Skeletal muscle tissue (tissue), 4 donors: Measurements from ENCODE around the gene TSHR. TPM values are rescaled to one million over a fixed set of nuclear protein-coding genes. Genes with fewer than 3 reads are reported as not detected.

Experiments used
- H3K27ac ChIP-seq: one replicate; pipeline ENCODE4 v1.7.0; 2013; ENCODE audit warnings: mild to moderate bottlenecking, low read depth, low read length, inconsistent platforms
- H3K27me3 ChIP-seq, 3 donors: one replicate each; pipeline ENCODE4 v1.7.0; 2013; ENCODE audit warnings: low read length in 3 of 3; ENCODE audit not compliant: control insufficient read depth in 3 of 3, insufficient read depth in 3 of 3
- H3K36me3 ChIP-seq, 3 donors: one replicate each; pipeline ENCODE4 v1.7.0; 2013; ENCODE audit warnings: low read length in 3 of 3; ENCODE audit not compliant: control insufficient read depth in 3 of 3, insufficient read depth in 3 of 3
- H3K4me1 ChIP-seq, 3 donors: one replicate each; pipeline ENCODE4 v1.7.0; 2013; ENCODE audit warnings: low read length in 3 of 3, mild to moderate bottlenecking in 3 of 3; ENCODE audit not compliant: control insufficient read depth in 3 of 3, insufficient read depth in 3 of 3
- H3K4me3 ChIP-seq, 3 donors: one replicate each; pipeline ENCODE4 v1.7.0; 2013; ENCODE audit warnings: low read length in 3 of 3
- H3K9ac ChIP-seq, 3 donors: one replicate each; pipeline ENCODE4 v1.7.0; 2013; ENCODE audit warnings: low read length in 3 of 3, mild to moderate bottlenecking in 3 of 3, moderate library complexity in 2 of 3, low read depth in 1 of 3
- H3K9me3 ChIP-seq, 3 donors: one replicate each; pipeline ENCODE4 v1.7.0; 2013; ENCODE audit warnings: low read length in 3 of 3; ENCODE audit not compliant: control insufficient read depth in 3 of 3
- total RNA-seq: library from RNA; depleted of rRNA; stranded (reverse); fragments of >200 nt; gene quantifications from one replicate; pipeline ENCODE4 v1.2.3, GENCODE V29; 2014
- donor health status: Osteomylitis.

Gene TSHR
- total RNA-seq, 1 donor from 2014 or later, result under 0.01 TPM

DNA sequence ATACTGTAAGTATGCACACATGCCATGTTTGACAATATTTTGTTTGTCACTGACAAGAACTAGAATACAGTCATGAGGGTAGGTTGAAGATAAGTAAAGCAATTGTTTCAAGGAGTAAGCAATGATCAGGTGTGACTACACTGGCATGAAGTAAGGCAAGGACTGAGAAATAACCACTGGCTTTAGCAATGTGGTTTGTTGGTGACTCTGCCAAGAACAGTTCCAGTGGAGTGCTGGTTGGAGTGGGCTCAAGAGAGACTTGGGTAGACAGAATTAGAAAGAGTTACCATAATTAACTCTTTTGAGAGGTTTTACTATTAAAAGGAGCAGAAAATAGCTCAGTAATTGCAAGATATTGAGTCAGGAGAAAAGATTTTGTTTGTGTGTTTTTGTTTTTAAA lies 135.7 kb downstream of the TSHR start:
- no peak overlapping the region for H3K9ac ChIP-seq
- H3K27me3 ChIP-seq, result no peaks in the 10 kb centered on the region
- H3K27ac ChIP-seq, result no peak overlapping the region
- no peak overlapping the region for H3K4me3 ChIP-seq
- H3K4me1 ChIP-seq, result no peaks in the 10 kb centered on the region
- H3K36me3 ChIP-seq, result no peaks in the 10 kb centered on the region
- H3K9me3 ChIP-seq, result no peaks in the 10 kb centered on the region

DNA sequence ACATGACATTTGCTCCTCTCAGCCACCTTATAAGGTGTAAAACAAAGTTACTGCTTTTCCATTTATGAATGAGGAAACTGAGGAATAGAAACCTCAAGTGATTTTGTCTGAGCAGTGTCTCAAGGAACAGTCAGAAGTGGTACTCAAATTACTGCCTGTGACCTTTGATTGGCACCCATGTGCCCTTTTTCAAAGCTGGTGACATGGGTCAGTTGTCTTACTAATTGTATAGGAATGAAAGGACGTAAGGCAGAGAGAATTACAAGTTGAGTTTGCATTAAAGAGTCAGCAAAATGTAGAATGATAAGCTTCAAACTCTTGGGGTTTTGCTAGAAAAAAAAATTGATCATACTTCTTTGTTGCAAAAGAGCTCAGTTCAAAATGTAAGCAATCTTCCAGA lies 136.2 kb downstream of the TSHR start:
- Histone ChIP-seq H3K27ac (no peak overlapping the region), H3K27me3 (no peaks in the 10 kb centered on the region), H3K9ac (no peak overlapping the region), H3K4me1 (no peaks in the 10 kb centered on the region), H3K4me3 (no peak overlapping the region), H3K9me3 (no peaks in the 10 kb centered on the region), H3K36me3 (no peaks in the 10 kb centered on the region)

DNA sequence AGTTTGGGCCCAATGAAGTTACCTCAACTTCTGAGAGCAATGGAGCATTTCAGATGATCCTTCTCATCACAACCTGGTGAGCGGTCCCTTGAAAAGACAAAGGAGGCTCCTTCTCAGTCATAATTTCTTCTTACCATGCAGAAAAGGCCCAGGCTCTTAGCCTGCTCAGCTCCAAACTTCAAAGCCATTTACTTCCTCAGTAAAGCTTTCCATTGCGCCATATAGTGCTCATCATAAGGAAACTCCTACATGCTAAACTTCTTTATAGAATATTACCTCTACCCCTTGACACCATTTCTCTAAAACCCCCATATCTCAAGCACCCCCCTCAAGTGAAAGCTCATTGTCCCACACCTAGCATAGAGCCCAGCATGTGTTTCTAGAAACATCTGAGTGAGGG lies 138.2 kb downstream of the TSHR start:
- H3K4me3 ChIP-seq, result no peak overlapping the region
- no peak overlapping the region for H3K27ac ChIP-seq
- no peaks in the 10 kb centered on the region for H3K27me3 ChIP-seq
- no peaks in the 10 kb centered on the region for H3K36me3 ChIP-seq
- H3K9me3 ChIP-seq, result no peaks in the 10 kb centered on the region
- H3K4me1 ChIP-seq, result no peaks in the 10 kb centered on the region
- no peak overlapping the region for H3K9ac ChIP-seq

- H3K27ac ChIP-seq, result no peak overlapping the region
- no peak overlapping the region for H3K9ac ChIP-seq
- H3K4me3 ChIP-seq, result no peak overlapping the region
- H3K4me1 ChIP-seq, result no peaks in the 10 kb centered on the region
- H3K27me3 ChIP-seq, result no peaks in the 10 kb centered on the region
- peaks cover 0 to 3% (median 0%) of the 10 kb centered on the region in 3 donors for H3K36me3 ChIP-seq
- no peaks in the 10 kb centered on the region for H3K9me3 ChIP-seq
Observed at GRCh38 chr14:81095539-81095938, 140.1 kb downstream of the TSHR start.

DNA sequence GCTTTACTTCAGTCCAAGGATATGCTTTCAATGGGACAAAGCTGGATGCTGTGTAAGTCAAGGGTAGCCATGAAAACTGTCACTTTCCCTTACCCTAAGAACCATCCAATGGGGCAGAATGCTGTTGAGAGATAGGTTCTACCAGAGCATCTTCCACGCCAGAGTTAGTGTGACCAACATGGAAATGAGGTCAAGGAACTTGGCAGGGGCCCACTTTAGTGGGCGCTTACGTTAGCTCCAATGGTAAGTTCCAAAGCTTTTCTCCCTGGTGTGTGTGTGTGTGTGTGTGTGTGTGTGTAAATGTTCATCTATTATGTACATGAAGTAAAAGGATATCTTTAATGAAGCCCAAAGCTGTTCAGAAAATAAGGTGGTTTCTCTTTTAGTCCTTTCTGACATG lies 141.2 kb downstream of the TSHR start:
- Histone ChIP-seq H3K9ac (no peak overlapping the region), H3K36me3 (peaks cover 0 to 3% (median 0%) of the 10 kb centered on the region in 3 donors), H3K27me3 (no peaks in the 10 kb centered on the region), H3K4me3 (no peak overlapping the region), H3K4me1 (no peaks in the 10 kb centered on the region), H3K9me3 (no peaks in the 10 kb centered on the region), H3K27ac (no peak overlapping the region)

DNA sequence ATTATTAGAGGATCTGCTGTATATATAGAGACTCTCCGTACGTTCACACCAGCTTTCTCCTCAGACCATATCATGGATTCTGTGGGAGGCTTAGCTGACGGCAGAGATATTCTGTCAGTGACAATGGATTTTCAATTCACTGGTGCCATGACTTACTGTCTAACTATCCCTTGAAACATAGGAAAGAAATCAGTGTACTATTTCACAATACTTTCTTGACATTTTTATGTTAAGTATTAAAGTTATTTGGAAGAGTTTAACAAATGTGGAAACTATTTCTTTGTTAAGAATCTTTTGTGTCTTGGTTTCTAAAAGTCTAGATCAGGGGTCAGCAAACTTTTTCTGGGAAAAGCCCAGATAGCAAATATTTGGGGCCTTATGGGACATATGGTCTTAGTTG lies 146.8 kb downstream of the TSHR start:
- Histone ChIP-seq H3K9ac (no peak overlapping the region), H3K4me3 (no peak overlapping the region), H3K27me3 (no peaks in the 10 kb centered on the region), H3K27ac (no peak overlapping the region), H3K36me3 (peaks cover 0 to 3% (median 0%) of the 10 kb centered on the region in 3 donors), H3K9me3 (no peaks in the 10 kb centered on the region), H3K4me1 (no peaks in the 10 kb centered on the region)

DNA sequence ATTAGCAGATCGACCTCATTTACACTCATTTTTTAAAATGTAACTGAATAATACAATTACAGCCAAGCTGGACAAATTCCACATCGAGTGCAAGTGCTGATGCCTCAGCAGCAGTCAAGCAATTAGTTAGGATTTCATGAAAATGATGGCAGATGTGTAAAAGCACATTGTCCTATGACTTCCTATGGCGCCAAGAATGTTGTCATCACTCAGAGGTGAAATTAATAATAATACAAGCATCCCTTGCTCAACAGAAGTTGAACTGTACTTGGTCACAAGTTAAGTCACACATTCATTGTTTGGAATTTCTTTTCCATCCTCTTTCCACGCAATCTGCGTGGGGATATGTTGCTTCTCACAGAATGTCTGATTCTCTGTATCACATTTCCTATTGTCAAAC lies 148.0 kb downstream of the TSHR start:
- no peaks in the 10 kb centered on the region for H3K27me3 ChIP-seq
- no peak overlapping the region for H3K4me3 ChIP-seq
- no peaks in the 10 kb centered on the region for H3K4me1 ChIP-seq
- no peak overlapping the region for H3K9ac ChIP-seq
- no peaks in the 10 kb centered on the region for H3K9me3 ChIP-seq
- H3K27ac ChIP-seq, result no peak overlapping the region
- peaks cover 0 to 3% (median 0%) of the 10 kb centered on the region in 3 donors for H3K36me3 ChIP-seq

- H3K9me3 ChIP-seq, result no peaks in the 10 kb centered on the region
- no peak overlapping the region for H3K27ac ChIP-seq
- peaks cover 0 to 2% (median 0%) of the 10 kb centered on the region in 3 donors for H3K36me3 ChIP-seq
- H3K27me3 ChIP-seq, result no peaks in the 10 kb centered on the region
- H3K9ac ChIP-seq, result no peak overlapping the region
- no peak overlapping the region for H3K4me3 ChIP-seq
- no peaks in the 10 kb centered on the region for H3K4me1 ChIP-seq
Observed at GRCh38 chr14:81105378-81105777, 150.0 kb downstream of the TSHR start.

DNA sequence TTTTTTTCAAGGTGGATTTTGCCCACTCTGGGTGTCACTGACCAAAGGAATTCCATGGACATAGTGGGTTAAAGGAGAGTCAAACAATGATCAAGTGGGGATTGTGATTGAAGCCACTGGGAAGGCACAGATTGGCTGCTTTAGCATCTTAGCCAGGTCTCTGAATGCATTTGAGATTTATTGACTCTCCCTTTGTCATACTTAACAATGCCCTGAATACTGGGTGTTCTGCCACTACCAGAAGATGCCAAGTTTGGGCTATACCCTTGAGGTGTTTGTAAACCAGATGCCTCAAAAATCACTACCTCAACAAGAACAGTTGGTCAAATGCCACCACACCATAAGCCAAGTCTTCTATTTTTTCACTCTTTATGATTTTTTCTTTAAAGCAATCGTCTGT lies 150.5 kb downstream of the TSHR start:
- Histone ChIP-seq H3K4me3 (no peak overlapping the region), H3K27ac (no peak overlapping the region), H3K4me1 (no peaks in the 10 kb centered on the region), H3K36me3 (no peaks in the 10 kb centered on the region), H3K9me3 (no peaks in the 10 kb centered on the region), H3K27me3 (no peaks in the 10 kb centered on the region), H3K9ac (no peak overlapping the region)

- H3K4me1 ChIP-seq, result no peaks in the 10 kb centered on the region
- no peak overlapping the region for H3K27ac ChIP-seq
- H3K9me3 ChIP-seq, result no peaks in the 10 kb centered on the region
- H3K27me3 ChIP-seq, result no peaks in the 10 kb centered on the region
- no peak overlapping the region for H3K9ac ChIP-seq
- no peaks in the 10 kb centered on the region for H3K36me3 ChIP-seq
- no peak overlapping the region for H3K4me3 ChIP-seq
Observed at GRCh38 chr14:81110186-81110585, 154.8 kb downstream of the TSHR start.

DNA sequence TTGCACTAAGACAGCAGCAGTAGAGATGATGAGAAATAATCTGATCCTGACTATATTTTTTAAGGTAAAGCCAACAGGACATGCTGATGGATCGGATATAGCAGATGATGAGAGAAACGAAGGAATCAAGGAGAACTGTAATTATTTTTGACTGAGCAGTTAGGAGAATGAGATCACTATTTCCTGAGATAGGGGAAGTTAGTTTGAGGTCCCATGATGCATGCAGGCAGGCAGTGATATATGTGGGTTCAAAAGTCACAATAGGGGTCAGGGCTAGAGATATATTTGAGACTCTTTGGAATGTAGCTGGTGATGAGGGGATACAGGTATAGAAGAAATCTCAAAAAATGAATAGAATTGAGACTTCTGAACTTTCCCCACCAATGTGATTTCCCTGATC lies 157.8 kb downstream of the TSHR start:
- no peak overlapping the region for H3K4me3 ChIP-seq
- no peak overlapping the region for H3K9ac ChIP-seq
- no peaks in the 10 kb centered on the region for H3K4me1 ChIP-seq
- no peak overlapping the region for H3K27ac ChIP-seq
- no peaks in the 10 kb centered on the region for H3K36me3 ChIP-seq
- no peaks in the 10 kb centered on the region for H3K9me3 ChIP-seq
- H3K27me3 ChIP-seq, result no peaks in the 10 kb centered on the region
